Lower leg skin (tissue), 3 donors: ENCODE results near the gene ARHGAP10.

Experiments
- POLR2A ChIP-seq, 2 donors: fragments of 450-650 bp; IDR thresholded peaks; one replicate each; pipeline ENCODE4 v1.6.1; 2016 to 2017; ENCODE audit warnings: antibody characterized with exemption in 2 of 2, mild to moderate bottlenecking in 1 of 2, moderate library complexity in 1 of 2
- TF ChIP-seq, protein P1 (sequence below), 3 donors: fragments of 450-650 bp; IDR thresholded peaks; one replicate each; pipeline ENCODE4 v1.5.1; 2016; ENCODE audit warnings: antibody characterized with exemption in 3 of 3, mild to moderate bottlenecking in 3 of 3, moderate library complexity in 2 of 3

DNA sequence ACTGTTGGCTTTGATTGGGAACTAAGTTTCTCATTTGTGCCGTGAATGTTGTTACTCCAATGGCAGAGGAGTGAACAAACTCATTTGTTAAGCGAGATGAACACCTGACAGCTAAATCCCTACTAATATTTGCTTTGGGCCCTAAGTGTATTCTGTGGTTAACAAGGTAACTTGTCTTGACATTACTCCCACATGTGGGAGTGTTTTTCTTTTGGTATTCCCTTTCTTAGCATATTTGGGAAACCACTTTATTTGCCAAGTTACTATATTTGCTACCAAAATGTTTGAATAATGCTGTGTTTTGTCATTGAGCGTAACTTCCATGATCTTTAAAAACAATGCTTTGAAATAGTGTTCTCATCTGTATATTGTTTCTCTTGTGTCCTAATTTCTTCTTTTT, 82.5 kb downstream of the ARHGAP10 start:
- TF ChIP-seq, protein P1, sequence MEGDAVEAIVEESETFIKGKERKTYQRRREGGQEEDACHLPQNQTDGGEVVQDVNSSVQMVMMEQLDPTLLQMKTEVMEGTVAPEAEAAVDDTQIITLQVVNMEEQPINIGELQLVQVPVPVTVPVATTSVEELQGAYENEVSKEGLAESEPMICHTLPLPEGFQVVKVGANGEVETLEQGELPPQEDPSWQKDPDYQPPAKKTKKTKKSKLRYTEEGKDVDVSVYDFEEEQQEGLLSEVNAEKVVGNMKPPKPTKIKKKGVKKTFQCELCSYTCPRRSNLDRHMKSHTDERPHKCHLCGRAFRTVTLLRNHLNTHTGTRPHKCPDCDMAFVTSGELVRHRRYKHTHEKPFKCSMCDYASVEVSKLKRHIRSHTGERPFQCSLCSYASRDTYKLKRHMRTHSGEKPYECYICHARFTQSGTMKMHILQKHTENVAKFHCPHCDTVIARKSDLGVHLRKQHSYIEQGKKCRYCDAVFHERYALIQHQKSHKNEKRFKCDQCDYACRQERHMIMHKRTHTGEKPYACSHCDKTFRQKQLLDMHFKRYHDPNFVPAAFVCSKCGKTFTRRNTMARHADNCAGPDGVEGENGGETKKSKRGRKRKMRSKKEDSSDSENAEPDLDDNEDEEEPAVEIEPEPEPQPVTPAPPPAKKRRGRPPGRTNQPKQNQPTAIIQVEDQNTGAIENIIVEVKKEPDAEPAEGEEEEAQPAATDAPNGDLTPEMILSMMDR (IDR thresholded peaks at IDR 0.05): no peak
- no peak for TF ChIP-seq POLR2A (IDR thresholded peaks at IDR 0.05)
